Activated gamma-delta T cell (primary cell): Measurements from ENCODE around the gene KCTD11.

ENCODE experiments used
- DNase-seq: peaks from one replicate; lab custom pipeline; 2025; lab: John Stamatoyannopoulos, UW
- total RNA-seq, 2 donors: gene quantifications; one replicate each; lab custom pipeline; 2026; lab: John Stamatoyannopoulos, UW

KCTD11 gene
- 22.4 to 25.6 reads per million in 2 donors for total RNA-seq

DNA sequence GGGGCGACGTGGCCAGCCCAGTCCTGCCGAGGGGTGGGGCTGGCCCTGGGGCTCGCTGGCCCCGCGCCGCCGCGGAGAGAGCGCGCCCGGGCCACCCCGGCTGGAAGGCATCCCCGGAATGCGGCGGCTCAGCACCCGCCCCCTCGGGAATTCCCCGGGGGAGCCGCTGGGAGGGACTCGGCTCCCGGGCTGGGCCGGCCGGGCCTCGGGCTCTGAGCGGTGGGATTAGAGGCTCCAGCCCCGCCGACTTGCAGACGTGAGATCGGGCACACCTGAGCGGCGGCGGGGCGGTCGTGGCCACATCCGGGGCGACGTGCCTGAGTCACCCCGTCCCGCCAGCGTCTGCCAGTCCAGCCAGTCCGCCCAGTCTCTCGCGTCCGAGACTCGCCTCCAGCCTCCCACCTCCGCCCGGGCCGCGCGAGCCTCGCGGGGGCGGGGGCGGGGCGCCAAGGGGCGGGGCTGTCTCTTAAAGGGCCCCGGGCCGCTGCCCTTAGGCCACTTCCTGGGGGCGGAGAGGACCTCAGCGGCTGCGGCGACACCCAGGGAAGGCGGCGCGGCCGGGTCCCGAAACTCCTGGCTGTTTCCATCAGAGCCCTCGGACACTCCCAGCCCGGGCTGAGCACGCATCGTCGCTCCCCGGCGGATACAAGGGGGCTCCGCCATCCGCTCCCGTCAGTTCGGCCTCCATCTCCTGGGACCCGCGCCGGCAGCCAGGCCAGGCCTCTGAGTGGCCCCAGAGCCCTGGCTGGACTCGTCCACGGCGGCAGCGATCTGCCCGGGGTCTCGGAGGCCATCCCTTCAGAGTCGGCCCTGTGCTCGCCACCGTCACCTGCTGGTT is at the start of gene KCTD11:
KCTD11 (plus strand) TSS at position 498 of the 838 bp plus-strand sequence.
- DNase-seq = peak; percentile 91

DNA sequence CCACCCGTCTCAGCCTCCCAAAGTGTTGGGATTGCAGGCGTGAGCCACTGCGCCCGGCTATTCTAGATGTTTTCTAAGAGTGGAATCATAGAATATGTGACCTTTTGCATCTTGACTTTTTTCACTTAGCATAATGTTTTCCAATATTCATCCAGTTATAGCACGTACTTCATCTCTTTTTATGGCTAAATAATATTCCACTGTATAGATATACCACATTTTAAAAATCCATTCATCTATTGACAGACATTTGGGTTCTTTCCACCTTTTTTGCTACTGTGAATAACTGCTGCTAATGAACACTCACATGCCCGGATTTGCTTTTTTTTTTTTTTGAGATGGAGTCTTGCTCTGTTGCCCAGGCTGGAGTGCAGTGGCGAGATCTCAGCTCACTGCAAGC is 47.8 kb upstream of the KCTD11 start:
- no peak for DNase-seq

- DNase-seq = peak; percentile 98
Measured at GRCh38 chr17:7306911-7307685, 44.9 kb upstream of the KCTD11 start, which contains the start of gene EIF5A. Gene EIF5A (plus strand): TSS chr17:7307628. CDS start chr17:7309636, 2,008 bp downstream.

DNA sequence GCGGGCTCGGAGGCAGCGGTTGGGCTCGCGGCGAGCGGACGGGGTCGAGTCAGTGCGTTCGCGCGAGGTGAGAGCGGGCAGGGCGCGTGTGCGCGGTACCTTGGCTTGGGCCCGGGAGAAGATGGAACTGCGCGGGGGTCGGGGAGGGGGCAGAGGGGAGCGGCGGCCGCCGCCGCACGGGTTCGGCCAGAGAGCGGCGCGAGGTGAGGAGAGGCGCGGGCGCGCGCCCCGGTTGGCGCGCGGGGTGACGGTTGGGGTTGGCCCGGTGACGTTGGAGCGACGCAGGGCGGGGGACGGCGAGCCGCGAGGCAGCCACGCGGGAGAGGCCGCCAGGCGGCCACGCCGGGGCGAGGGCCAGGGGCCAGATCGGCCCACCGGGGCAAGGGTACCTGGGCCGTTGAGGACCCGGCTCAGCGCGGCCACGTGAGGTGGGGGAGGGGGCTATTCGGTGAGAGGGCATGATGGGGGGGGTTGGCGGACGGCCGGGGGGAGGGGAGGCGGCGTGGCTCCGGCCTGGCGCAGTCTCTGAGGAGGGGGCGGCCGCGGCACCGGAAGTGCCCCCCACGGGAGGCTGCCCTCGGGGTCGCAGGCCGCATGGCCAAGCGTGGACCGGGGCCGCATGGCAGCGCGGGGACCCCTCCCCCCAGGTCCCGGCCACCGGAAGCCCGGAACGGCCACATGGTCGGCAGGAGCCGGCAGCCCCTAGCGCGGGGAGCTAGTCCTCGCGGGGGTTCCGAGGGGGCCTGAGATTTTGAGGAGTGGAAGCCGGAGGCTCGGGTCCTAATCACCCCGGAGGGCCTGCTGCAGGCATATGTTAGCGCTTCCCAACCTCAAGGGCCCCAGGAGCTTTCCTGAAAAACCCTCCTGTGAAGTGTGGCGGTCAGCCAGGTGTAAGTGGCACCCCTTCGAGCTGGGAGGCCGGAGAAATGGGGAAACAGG is 44.0 kb upstream of the KCTD11 start:
- DNase-seq = peak; percentile 60

- no peak for DNase-seq
Measured at GRCh38 chr17:7308625-7309433, 43.1 kb upstream of the KCTD11 start.

DNA sequence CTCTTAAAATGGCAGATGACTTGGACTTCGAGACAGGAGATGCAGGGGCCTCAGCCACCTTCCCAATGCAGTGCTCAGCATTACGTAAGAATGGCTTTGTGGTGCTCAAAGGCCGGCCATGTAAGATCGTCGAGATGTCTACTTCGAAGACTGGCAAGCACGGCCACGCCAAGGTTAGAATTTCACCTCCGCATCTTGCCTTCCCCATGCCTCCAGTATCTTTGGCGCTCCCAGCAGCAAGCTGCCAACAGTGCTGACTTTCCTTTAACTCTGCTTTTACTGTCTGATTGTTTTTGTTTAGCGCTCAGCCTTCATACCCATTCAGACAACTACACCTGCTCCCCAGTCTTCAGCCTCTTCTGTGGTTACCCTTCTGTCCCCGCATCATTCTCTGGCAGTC is 42.3 kb upstream of the KCTD11 start:
- no peak for DNase-seq

DNA sequence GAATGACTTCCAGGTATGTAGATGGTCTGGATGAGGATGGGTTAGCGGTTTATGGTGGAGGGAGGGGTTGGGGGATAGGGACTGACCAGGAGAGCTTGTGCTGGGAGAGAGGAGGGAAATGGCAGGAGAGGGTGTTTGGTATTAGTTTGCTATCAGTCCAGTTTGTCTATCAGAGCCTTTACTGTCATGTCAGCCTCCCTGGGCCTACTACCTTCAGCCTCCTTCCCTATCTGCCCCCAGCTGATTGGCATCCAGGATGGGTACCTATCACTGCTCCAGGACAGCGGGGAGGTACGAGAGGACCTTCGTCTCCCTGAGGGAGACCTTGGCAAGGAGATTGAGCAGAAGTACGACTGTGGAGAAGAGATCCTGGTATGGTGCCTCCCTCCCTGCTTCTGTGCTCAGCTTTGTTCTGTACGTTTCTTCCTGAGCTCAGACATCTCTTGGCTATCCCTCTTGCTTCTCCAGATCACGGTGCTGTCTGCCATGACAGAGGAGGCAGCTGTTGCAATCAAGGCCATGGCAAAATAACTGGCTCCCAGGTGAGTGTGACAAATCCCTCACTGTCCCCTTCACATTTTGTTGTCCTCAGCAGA is 40.8 kb upstream of the KCTD11 start:
- no peak for DNase-seq

DNA sequence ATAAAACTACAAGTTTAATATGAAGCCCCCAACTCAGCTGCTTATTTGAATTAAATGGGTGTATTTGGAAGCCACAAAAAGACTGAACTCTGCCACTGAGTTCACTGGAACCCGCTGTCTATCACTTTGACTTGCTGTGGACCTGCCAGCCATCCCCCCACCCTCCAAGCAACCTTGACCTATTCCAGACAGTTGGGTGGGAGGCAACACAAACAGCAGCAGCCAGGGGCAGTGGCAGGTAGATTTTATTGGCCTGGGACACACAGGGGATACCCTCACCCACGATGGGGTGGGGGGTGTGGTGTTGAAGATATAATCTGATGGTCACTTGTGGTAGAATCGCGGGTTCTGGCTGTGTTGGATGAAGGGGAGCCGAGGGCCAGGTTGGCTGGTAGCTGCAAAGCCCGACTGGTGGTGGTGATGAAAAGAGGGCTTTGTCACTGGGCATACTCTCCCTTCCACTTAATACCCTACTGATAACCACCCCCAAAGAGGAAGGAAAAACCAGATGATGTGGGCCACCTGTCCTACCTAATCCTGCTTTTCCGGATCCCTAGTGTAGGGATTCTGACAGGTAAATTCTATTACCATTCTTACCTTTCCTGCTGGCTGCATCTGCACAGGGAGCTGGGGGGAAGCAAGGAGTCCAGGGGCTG is 39.4 kb upstream of the KCTD11 start:
- DNase-seq = no peak

GRCh38 chr17:7313088-7313889 is 38.7 kb upstream of the KCTD11 start:
- no peak for DNase-seq

DNA sequence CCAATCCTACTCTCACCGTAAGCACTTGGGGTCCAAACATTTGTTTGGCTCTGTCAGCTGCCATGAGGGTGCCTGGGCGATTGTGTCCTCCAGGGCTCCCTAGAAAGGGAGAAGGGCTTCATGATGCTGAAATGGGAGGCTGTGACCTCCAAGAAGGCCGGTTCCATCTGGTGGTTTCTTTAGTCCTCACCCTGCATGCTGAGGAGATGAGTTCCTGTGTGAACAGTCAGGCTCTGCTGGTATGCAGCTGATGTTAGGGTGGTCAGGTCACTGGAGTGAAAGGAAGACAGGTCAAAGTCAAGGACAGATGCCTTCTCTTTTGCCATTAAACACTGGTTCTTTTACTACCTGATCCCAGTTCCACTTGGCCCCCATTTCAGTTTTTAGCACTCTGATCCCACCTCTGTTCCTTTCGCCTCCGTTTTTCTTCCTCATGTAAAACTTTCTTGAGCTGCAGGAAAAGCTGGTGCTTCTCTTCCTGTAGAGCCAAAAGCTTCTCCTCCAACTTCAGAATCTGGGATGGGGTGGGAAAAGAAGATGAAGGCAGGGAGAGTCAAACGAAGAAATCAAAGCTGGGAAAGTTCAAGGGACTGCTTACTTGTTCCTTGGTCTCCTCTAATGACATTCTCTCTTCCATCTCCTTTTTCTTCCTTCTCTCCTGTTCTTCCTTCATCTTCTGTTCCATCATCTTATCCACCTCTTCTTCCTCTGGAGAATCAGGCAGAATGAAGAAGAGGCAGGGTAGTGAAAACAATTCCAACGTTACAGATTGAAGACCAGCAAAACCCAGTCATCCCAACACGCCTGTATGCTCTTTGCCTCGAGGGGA is 37.9 kb upstream of the KCTD11 start:
- DNase-seq = no peak

DNA sequence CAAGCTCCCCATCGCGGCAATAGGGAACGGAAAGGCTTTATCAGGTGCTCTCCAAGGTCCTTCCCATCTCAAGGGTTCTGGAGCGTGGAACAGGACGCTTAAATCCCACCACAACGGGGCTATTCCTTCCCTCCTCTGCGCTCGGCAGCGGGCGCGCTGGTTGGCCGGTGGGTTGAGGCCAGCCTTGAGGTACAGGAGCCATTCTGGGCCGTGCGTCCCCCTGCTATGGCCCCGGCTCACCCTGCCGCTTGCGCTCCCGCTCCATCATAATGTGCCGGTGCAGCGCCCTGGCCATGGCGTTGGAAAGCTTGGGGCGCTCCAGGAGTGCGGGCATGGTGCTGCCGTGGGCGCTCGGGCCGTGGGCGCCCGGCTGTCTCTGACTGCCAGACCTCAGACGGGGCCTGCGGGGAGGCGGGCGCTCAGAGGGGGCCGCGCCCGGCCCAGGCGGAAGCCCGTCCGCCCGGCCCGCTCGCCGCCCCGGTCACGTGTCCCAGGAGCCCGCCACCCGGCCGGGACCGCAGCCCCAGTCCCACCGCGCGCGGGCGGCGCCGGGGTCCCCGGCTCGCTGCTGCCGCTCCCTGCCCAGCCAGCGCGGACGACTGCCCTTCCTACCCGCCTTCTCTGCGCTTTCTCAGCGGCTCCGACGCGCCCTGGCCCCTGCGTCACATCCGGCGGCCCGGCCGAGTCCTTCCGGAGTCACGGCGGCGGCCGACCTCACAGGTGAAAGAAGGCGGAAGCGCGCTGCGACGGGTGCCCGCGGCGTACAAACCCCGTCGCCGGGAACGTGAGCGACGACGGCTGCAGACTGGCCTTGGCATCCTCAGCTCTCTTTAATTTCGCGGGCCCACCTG is 37.0 kb upstream of the KCTD11 start, which contains the start of gene GPS2:
GPS2 (minus strand) TSS at position 642 of the 851 bp plus-strand sequence; CDS start at position 334, 308 bp downstream.
- peak; percentile 93 for DNase-seq

GRCh38 chr17:7315570-7316235 is 36.3 kb upstream of the KCTD11 start:
- no peak for DNase-seq

DNA sequence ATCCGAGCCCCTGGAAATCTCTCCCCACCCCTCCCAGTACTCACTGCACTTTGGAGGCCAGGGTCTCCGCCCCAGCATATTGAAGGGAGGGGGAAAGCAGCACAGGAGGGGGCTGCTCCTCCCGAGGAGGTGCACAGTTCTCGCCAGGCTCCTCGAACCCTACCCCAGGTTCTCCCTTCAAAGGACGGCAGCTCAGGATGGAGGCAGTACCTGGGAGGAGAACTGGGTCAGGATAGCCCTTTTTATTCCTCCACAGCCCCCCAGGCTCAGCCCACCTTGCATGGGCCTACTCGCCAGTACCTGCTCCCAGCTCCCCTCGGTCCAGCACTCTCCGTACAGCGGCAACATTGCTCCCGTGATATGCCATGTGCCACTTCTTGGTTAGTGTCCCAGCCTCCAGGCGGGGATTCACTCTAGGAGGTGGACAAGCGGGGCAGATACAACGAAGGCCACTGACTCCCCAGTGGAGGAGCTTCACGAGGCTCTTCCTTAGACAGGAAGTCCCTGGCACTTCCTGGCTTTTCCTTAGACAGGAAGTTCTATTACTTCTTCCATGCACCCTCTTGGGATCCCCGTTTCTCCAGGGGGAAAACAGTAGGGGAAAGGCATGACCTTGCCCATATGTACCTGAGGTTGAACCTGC is 34.7 kb upstream of the KCTD11 start:
- no peak for DNase-seq

GRCh38 chr17:7318121-7318860 is 33.7 kb upstream of the KCTD11 start:
- no peak for DNase-seq

DNA sequence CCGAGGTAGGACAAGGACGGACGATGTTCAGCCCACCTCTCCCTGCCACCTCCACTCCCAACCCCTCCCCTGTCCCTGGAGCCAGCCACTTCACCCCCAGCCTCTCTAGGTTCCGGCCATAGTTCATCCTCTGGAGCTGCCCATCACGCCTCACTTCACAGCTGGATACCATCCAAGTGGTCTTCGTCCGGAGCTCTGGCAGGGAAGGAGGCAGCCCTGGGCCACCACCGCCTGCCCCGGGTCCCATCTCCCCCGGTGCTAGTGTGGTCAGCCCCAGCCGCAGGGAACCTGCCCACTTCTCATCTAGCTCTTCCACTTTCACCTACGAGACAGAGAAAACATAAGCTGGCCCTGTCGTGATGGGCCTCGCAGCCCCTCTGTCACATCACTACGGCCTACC is 30.5 kb upstream of the KCTD11 start:
- no peak for DNase-seq
